Calu3 (cell line): ENCODE results near the gene HLCS. TPM values are rescaled to one million over a fixed set of nuclear protein-coding genes. Genes with fewer than 3 reads are reported as not detected.
A peak's percentile ranks its signal among the peaks of the same experiment; 100 is the strongest.

Source experiments
- BruUV-seq: library from RNA; stranded (reverse); fragments of 400-500 nt; replicated peaks from 2 replicates; lab custom pipeline; 2021; lab: Mats Ljungman, UMichigan
- CTCF ChIA-PET: fragments of 300-600 bp; sonication (Branson Sonifier 250); formaldehyde crosslinking; loops from one replicate; lab custom pipeline; 2022; ENCODE audit warnings: antibody characterized with exemption; lab: Charles Lee
- DNase-seq: peaks from one replicate; pipeline ENCODE4 v3.0.0; 2022
- H3K27ac Mint-ChIP-seq: one replicate; pipeline ENCODE4 v1.8.0; 2022; ENCODE audit warnings: mixed read lengths; ENCODE audit not compliant: unreplicated experiment
- H3K27me3 Mint-ChIP-seq: one replicate; pipeline ENCODE4 v1.8.0; 2022; ENCODE audit warnings: mixed read lengths; ENCODE audit not compliant: unreplicated experiment
- H3K36me3 Mint-ChIP-seq: one replicate; pipeline ENCODE4 v1.8.0; 2022; ENCODE audit warnings: mild to moderate bottlenecking, moderate library complexity, mixed read lengths; ENCODE audit not compliant: insufficient read depth, unreplicated experiment
- H3K4me1 Mint-ChIP-seq: one replicate; pipeline ENCODE4 v1.8.0; 2022; ENCODE audit warnings: mild to moderate bottlenecking, low read depth, mixed read lengths; ENCODE audit not compliant: unreplicated experiment
- H3K4me3 Mint-ChIP-seq: one replicate; pipeline ENCODE4 v1.8.0; 2022; ENCODE audit warnings: mild to moderate bottlenecking, low read depth, moderate library complexity, mixed read lengths; ENCODE audit not compliant: unreplicated experiment
- H3K9me3 Mint-ChIP-seq: one replicate; pipeline ENCODE4 v1.8.0; 2022; ENCODE audit warnings: low read depth, mixed read lengths; ENCODE audit not compliant: unreplicated experiment
- CTCF ChIP-seq: fragments of 200-600 bp; IDR thresholded peaks from one replicate; pipeline ENCODE4 v1.8.0; 2022; ENCODE audit warnings: antibody characterized with exemption; ENCODE audit not compliant: unreplicated experiment
- intact Hi-C: fragments of 100-400 bp; cut with micrococcal nuclease; formaldehyde crosslinking; loops from one replicate; pipeline ENCODE4 v1.10.0; 2022; ENCODE audit not compliant: unreplicated experiment
- total RNA-seq: library from RNA; stranded (reverse); gene quantifications from 2 replicates; pipeline ENCODE4 v1.2.3, GENCODE V29; 2022

HLCS gene
- total RNA-seq, 1 experiment from 2014 or later, result 18.4 TPM

- CTCF ChIA-PET, result no interaction called here
- Mint-ChIP-seq H3K4me3 (no peak overlapping the region), H3K27ac (no peak overlapping the region), H3K36me3 (peaks cover 4% of the 10 kb centered on the region), H3K4me1 (no peaks in the 10 kb centered on the region), H3K9me3 (no peaks in the 10 kb centered on the region), H3K27me3 (no peaks in the 10 kb centered on the region)
- no TSS peak for BruUV-seq
- no peak for TF ChIP-seq CTCF
- no peak for DNase-seq
- intact Hi-C loops, result loop anchor here (5.0 to 10.0 kb wide), 3 partner anchors 172 to 427 kb away; no protein-coding TSS in a partner anchor
Observed at GRCh38 chr21:36928960-36929359, 37.5 kb downstream of the HLCS start.

- peaks cover 4% of the 10 kb centered on the region for H3K36me3 Mint-ChIP-seq
- peak; percentile 78 for DNase-seq
- BruUV-seq, result no TSS peak
- H3K27me3 Mint-ChIP-seq, result no peaks in the 10 kb centered on the region
- no peak overlapping the region for H3K4me3 Mint-ChIP-seq
- intact Hi-C loops, result loop anchor here (5.0 to 10.0 kb wide), 3 partner anchors 170 to 425 kb away; no protein-coding TSS in a partner anchor
- H3K27ac Mint-ChIP-seq, result no peak overlapping the region
- TF ChIP-seq CTCF, result peak; percentile 74
- no peaks in the 10 kb centered on the region for H3K9me3 Mint-ChIP-seq
- H3K4me1 Mint-ChIP-seq, result no peaks in the 10 kb centered on the region
- CTCF ChIA-PET, result interaction anchor here (1.0 kb wide), 1 partner anchor 10 kb away, joined by 5 read pairs; no protein-coding TSS in a partner anchor
Observed at GRCh38 chr21:36927719-36928117, 38.8 kb downstream of the HLCS start.

- Mint-ChIP-seq H3K36me3 (peaks cover 4% of the 10 kb centered on the region), H3K4me1 (no peaks in the 10 kb centered on the region), H3K4me3 (no peak overlapping the region), H3K27me3 (no peaks in the 10 kb centered on the region), H3K9me3 (no peaks in the 10 kb centered on the region), H3K27ac (no peak overlapping the region)
- CTCF ChIA-PET, result interaction anchor here (1.0 kb wide), 1 partner anchor 10 kb away, joined by 5 read pairs; no protein-coding TSS in a partner anchor
- no peak for DNase-seq
- intact Hi-C loops, result loop anchor here (5.0 to 10.0 kb wide), 3 partner anchors 170 to 425 kb away; no protein-coding TSS in a partner anchor
- no peak for TF ChIP-seq CTCF
- BruUV-seq, result no TSS peak
Observed at GRCh38 chr21:36926989-36927718, 39.3 kb downstream of the HLCS start.

- intact Hi-C loops, result loop anchor here (10.0 kb wide), 1 partner anchor 288 kb away; no protein-coding TSS in a partner anchor
- Mint-ChIP-seq H3K4me1 (peaks cover 10% of the 10 kb centered on the region), H3K4me3 (no peak overlapping the region), H3K27ac (no peak overlapping the region), H3K27me3 (no peaks in the 10 kb centered on the region), H3K36me3 (no peaks in the 10 kb centered on the region), H3K9me3 (no peaks in the 10 kb centered on the region)
- BruUV-seq, result no TSS peak
- no peak for TF ChIP-seq CTCF
- CTCF ChIA-PET, result no interaction called here
- no peak for DNase-seq
Observed at GRCh38 chr21:36923270-36923669, 43.2 kb downstream of the HLCS start.
